Ovary (tissue), 9 donors: ENCODE measurements around the gene CELF2. TPM values are rescaled to one million over a fixed set of nuclear protein-coding genes. Genes with fewer than 3 reads are reported as not detected.

ENCODE experiments used
- DNase-seq, 5 donors: peaks; one replicate each; pipeline ENCODE4 v3.0.0-alpha.2; 2019 to 2020
- H3K27ac ChIP-seq, 2 donors: fragments of 200-600 bp; one replicate each; pipeline versions ENCODE4 v1.5.1 to v1.8.0; 2019 to 2022
- H3K27me3 ChIP-seq: fragments of 200-600 bp; one replicate; pipeline ENCODE4 v1.8.0; 2022
- H3K36me3 ChIP-seq: fragments of 200-600 bp; sonication (generic); one replicate; pipeline ENCODE4 v1.5.1; 2019
- H3K4me1 ChIP-seq: one replicate; pipeline ENCODE4 v1.8.1; 2013; ENCODE audit warnings: mild to moderate bottlenecking, moderate library complexity; ENCODE audit not compliant: insufficient read depth
- H3K4me3 ChIP-seq: fragments of 200-600 bp; sonication (generic); one replicate; pipeline ENCODE4 v1.5.1; 2017
- H3K9me3 ChIP-seq, 2 donors: fragments of 200-600 bp in 1 of 2; sonication (generic) in 1 of 2; one replicate each; pipeline versions ENCODE4 v1.5.1 to v1.8.1; 2013 to 2019; ENCODE audit warnings: mild to moderate bottlenecking in 1 of 2, moderate library complexity in 1 of 2
- CTCF ChIP-seq, 3 donors: fragments of 450-650 bp in 2 of 3; fragments of 200-600 bp in 1 of 3; IDR thresholded peaks; one replicate each; pipeline versions ENCODE4 v1.5.1 to v1.8.0; 2016 to 2022; ENCODE audit warnings: antibody characterized with exemption in 3 of 3, mild to moderate bottlenecking in 1 of 3
- EP300 ChIP-seq: sonication (generic); formaldehyde crosslinking; IDR thresholded peaks from one replicate; pipeline ENCODE4 v1.6.1; 2017; ENCODE audit warnings: antibody characterized with exemption
- POLR2A ChIP-seq: fragments of 450-650 bp; IDR thresholded peaks from one replicate; pipeline ENCODE4 v1.6.1; 2017; ENCODE audit warnings: antibody characterized with exemption, mild to moderate bottlenecking, moderate library complexity
- WGBS, 3 donors: extraction: QIAGEN DNeasy Blood & Tissue Kit in 1 of 3; methylation state at CpG; one replicate each; pipeline versions ENCODE4 v1.1.5 to v1.1.7; 2013 to 2017; 5-methylcytosine and 5-hydroxymethylcytosine counted together
- intact Hi-C, 4 donors: fragments of 100-400 bp; cut with DNase I; formaldehyde crosslinking; loops; one replicate each; pipeline versions ENCODE4 v1.11.0 to v1.15.1; 2022 to 2023
- polyA plus RNA-seq, 2 donors: library from polyadenylated mRNA; stranded (reverse); fragments of 200-250 nt in 1 of 2; fragments of 350-450 nt in 1 of 2; fragmentation: Illumina TruSeq in 1 of 2; extraction: RNeasy Lipid Tissue Mini Kit (QIAGEN cat#74804) in 1 of 2; gene quantifications; one replicate each; pipeline ENCODE4 v1.2.3, GENCODE V29; 2013 to 2014
- total RNA-seq, 7 donors: library from RNA; depleted of rRNA in 2 of 7; stranded (reverse); fragments of >200 nt in 2 of 7; fragmentation: NEBNext Ultra II Directional in 3 of 7; extraction: Animal tissue kit (Norgen Biotek cat#: 25700) in 3 of 7; gene quantifications; one replicate each; pipeline versions ENCODE4 v1.1.0 to v1.2.4, GENCODE V29; 2016 to 2023
- donor health status: DM: no; HTN: no; CAD: no; lungs with moderate emphysema.
- donor health status: DM: no; HTN: no; CAD: no.
- donor health status: Bipolar disorder and iron deficiency.
- donor health status: DM: yes; HTN: yes; CAD: no.
- donor health status: DM: no; HTN: no; CAD: no.
- donor health status: DM: yes; HTN: yes; CAD: no.

The CELF2 gene
- total and polyA plus RNA-seq, 9 donors, result 38.8 to 107 (median 69.0) TPM

- Histone ChIP-seq H3K27me3 (no peaks in the 10 kb centered on the region), H3K4me1 (no peaks in the 10 kb centered on the region), H3K4me3 (no peak overlapping the region), H3K36me3 (no peaks in the 10 kb centered on the region), H3K27ac (no peak overlapping the region), H3K9me3 (no peaks in the 10 kb centered on the region)
- 94 to 97% (median 95%) methylated on average over 25 of the region's 25 CpGs for WGBS, 3 donors
- intact Hi-C loops, result no loop called here
- DNase-seq, result no peak
- TF ChIP-seq CTCF (IDR thresholded peaks at IDR 0.05), result no peak
- TF ChIP-seq EP300, result no peak
- no peak for TF ChIP-seq POLR2A
Observed at GRCh38 chr10:11280187-11280932, 262.7 kb downstream of the CELF2 start.

- H3K27me3 ChIP-seq, result no peaks in the 10 kb centered on the region
- no peak overlapping the region for H3K27ac ChIP-seq
- WGBS, 3 donors, result 91 to 92% (median 91%) methylated on average over 9 of the region's 9 CpGs
- H3K4me3 ChIP-seq, result no peak overlapping the region
- no peak for TF ChIP-seq CTCF (IDR thresholded peaks at IDR 0.05)
- no peak for TF ChIP-seq POLR2A
- no peak for TF ChIP-seq EP300
- no peak for DNase-seq
- H3K9me3 ChIP-seq, result no peaks in the 10 kb centered on the region
- no peaks in the 10 kb centered on the region for H3K36me3 ChIP-seq
- intact Hi-C loops, result no loop called here
- H3K4me1 ChIP-seq, result no peaks in the 10 kb centered on the region
Observed at GRCh38 chr10:11282156-11282555, 264.5 kb downstream of the CELF2 start.

- DNase-seq, result no peak
- H3K27me3 ChIP-seq, result no peaks in the 10 kb centered on the region
- H3K27ac ChIP-seq, result no peak overlapping the region
- TF ChIP-seq POLR2A (no peak), CTCF (IDR thresholded peaks at IDR 0.05) (no peak), EP300 (no peak)
- WGBS, 3 donors, result 94 to 98% (median 97%) methylated on average over 8 of the region's 8 CpGs
- no peaks in the 10 kb centered on the region for H3K36me3 ChIP-seq
- H3K4me1 ChIP-seq, result no peaks in the 10 kb centered on the region
- no peaks in the 10 kb centered on the region for H3K9me3 ChIP-seq
- no peak overlapping the region for H3K4me3 ChIP-seq
- intact Hi-C loops, result no loop called here
Observed at GRCh38 chr10:11282661-11283060, 265.0 kb downstream of the CELF2 start.

GRCh38 chr10:11284291-11285085 is 266.8 kb downstream of the CELF2 start:
- Histone ChIP-seq H3K27ac (no peak overlapping the region), H3K4me3 (no peak overlapping the region), H3K9me3 (no peaks in the 10 kb centered on the region), H3K27me3 (no peaks in the 10 kb centered on the region), H3K4me1 (no peaks in the 10 kb centered on the region), H3K36me3 (no peaks in the 10 kb centered on the region)
- intact Hi-C loops, result no loop called here
- no peak for DNase-seq
- TF ChIP-seq EP300 (no peak), CTCF (IDR thresholded peaks at IDR 0.05) (no peak), POLR2A (no peak)
- WGBS, 3 donors, result 82 to 98% (median 97%) methylated on average over 6 to 7 of the region's 7 CpGs
